Spinal cord (tissue), 10 donors: ENCODE data around the gene PLA2G4D. TPM values are rescaled to one million over a fixed set of nuclear protein-coding genes. Genes with fewer than 3 reads are reported as not detected.

ENCODE experiments used
- DNase-seq, 6 donors: peaks; one replicate each; pipeline versions ENCODE4 v3.0.0 to v3.0.0-alpha.2; 2013 to 2015; ENCODE audit warnings: low spot score in 6 of 6, low read depth in 4 of 6
- H3K27ac ChIP-seq: one replicate; pipeline ENCODE4 v1.5.1; 2013; ENCODE audit warnings: low read depth, low read length, control low read depth
- H3K27me3 ChIP-seq: one replicate; pipeline ENCODE4 v1.6.1; 2013; ENCODE audit warnings: low read length; ENCODE audit not compliant: control insufficient read depth, insufficient read depth
- H3K36me3 ChIP-seq: one replicate; pipeline ENCODE4 v1.6.1; 2013; ENCODE audit warnings: low read length; ENCODE audit not compliant: control insufficient read depth, insufficient read depth
- H3K4me1 ChIP-seq: one replicate; pipeline ENCODE4 v1.6.1; 2013; ENCODE audit warnings: low read length; ENCODE audit not compliant: control insufficient read depth, insufficient read depth
- H3K4me3 ChIP-seq: one replicate; pipeline ENCODE4 v1.5.1; 2013; ENCODE audit warnings: low read depth, low read length, control low read depth
- H3K9me3 ChIP-seq: one replicate; pipeline ENCODE4 v1.6.1; 2013; ENCODE audit warnings: low read length; ENCODE audit not compliant: control insufficient read depth, insufficient read depth
- WGBS: methylation state at CpG from one replicate; pipeline ENCODE4 v1.1.5; 2013; ENCODE audit warnings: missing lambda C conversion rate; ENCODE audit not compliant: insufficient coverage; 5-methylcytosine and 5-hydroxymethylcytosine counted together
- polyA plus RNA-seq, 2 donors: library from polyadenylated mRNA; unstranded; fragments of 120-200 nt; gene quantifications; one replicate each; pipeline ENCODE4 v1.2.1, GENCODE V29; 2013; ENCODE audit not compliant: insufficient read length in 2 of 2
- total RNA-seq, 2 donors: library from RNA; depleted of rRNA in 1 of 2; stranded (reverse); fragments of 120-200 nt in 1 of 2; fragments of >200 nt in 1 of 2; gene quantifications; one replicate each; pipeline versions ENCODE4 v1.2.3 to v1.2.4, GENCODE V29; 2013 to 2014
- donor health status: healthy.

Gene PLA2G4D
- total and polyA plus RNA-seq, 4 donors, result 0.06 to 0.26 (median 0.10) TPM

GRCh38 chr15:42059661-42060476 is 34.5 kb downstream of the PLA2G4D start:
- no peak overlapping the region for H3K27ac ChIP-seq
- DNase-seq, result peak in 2 of 6 donors; percentile 56 to 57
- H3K27me3 ChIP-seq, result peaks cover 2% of the 10 kb centered on the region
- H3K36me3 ChIP-seq, result no peaks in the 10 kb centered on the region
- H3K4me1 ChIP-seq, result peaks cover 6% of the 10 kb centered on the region
- WGBS, result 54% methylated on average over 12 of the region's 14 CpGs
- H3K4me3 ChIP-seq, result no peak overlapping the region
- no peaks in the 10 kb centered on the region for H3K9me3 ChIP-seq

- H3K9me3 ChIP-seq, result no peaks in the 10 kb centered on the region
- WGBS, result no CpG with 5 or more reads among the region's 3 CpGs
- no peak overlapping the region for H3K4me3 ChIP-seq
- H3K36me3 ChIP-seq, result no peaks in the 10 kb centered on the region
- peaks cover 2% of the 10 kb centered on the region for H3K27me3 ChIP-seq
- peaks cover 5% of the 10 kb centered on the region for H3K4me1 ChIP-seq
- no peak overlapping the region for H3K27ac ChIP-seq
- no peak for DNase-seq
Measured at GRCh38 chr15:42058791-42059190, 35.6 kb downstream of the PLA2G4D start.

- no peaks in the 10 kb centered on the region for H3K9me3 ChIP-seq
- no peak overlapping the region for H3K4me3 ChIP-seq
- WGBS, result 100% methylated on average over 1 of the region's 6 CpGs
- peaks cover 5% of the 10 kb centered on the region for H3K4me1 ChIP-seq
- no peak overlapping the region for H3K27ac ChIP-seq
- H3K36me3 ChIP-seq, result no peaks in the 10 kb centered on the region
- peaks cover 2% of the 10 kb centered on the region for H3K27me3 ChIP-seq
- DNase-seq, result no peak
Measured at GRCh38 chr15:42057799-42058646, 36.3 kb downstream of the PLA2G4D start.

- H3K4me3 ChIP-seq, result no peak overlapping the region
- no peaks in the 10 kb centered on the region for H3K36me3 ChIP-seq
- DNase-seq, result peak in 5 of 6 donors; percentile 36 to 91 (median 56)
- no peaks in the 10 kb centered on the region for H3K9me3 ChIP-seq
- WGBS, result 17% methylated on average over 35 of the region's 37 CpGs
- no peak overlapping the region for H3K27ac ChIP-seq
- H3K27me3 ChIP-seq, result peaks cover 2% of the 10 kb centered on the region
- H3K4me1 ChIP-seq, result peaks cover 5% of the 10 kb centered on the region
Measured at GRCh38 chr15:42056934-42057798, 37.2 kb downstream of the PLA2G4D start.

- no peak for DNase-seq
- no peak overlapping the region for H3K27ac ChIP-seq
Measured at GRCh38 chr15:42053914-42054313, 40.4 kb downstream of the PLA2G4D start.

GRCh38 chr15:42053010-42053409 is 41.4 kb downstream of the PLA2G4D start:
- Histone ChIP-seq H3K36me3 (no peaks in the 10 kb centered on the region), H3K27me3 (peaks cover 2% of the 10 kb centered on the region), H3K4me3 (no peak overlapping the region), H3K4me1 (peaks cover 5% of the 10 kb centered on the region), H3K9me3 (no peaks in the 10 kb centered on the region), H3K27ac (no peak overlapping the region)
- WGBS, result 77% methylated on average over 3 of the region's 4 CpGs
- no peak for DNase-seq

More at GRCh38 chr15:42053914-42054313, 40.4 kb downstream of the PLA2G4D start:
- Histone ChIP-seq H3K36me3 (no peaks in the 10 kb centered on the region), H3K27me3 (peaks cover 2% of the 10 kb centered on the region), H3K9me3 (no peaks in the 10 kb centered on the region), H3K4me1 (peaks cover 5% of the 10 kb centered on the region), H3K4me3 (no peak overlapping the region)
- WGBS, result 100% methylated on average over 1 of the region's 2 CpGs

- Histone ChIP-seq H3K4me3 (no peak overlapping the region), H3K27me3 (no peaks in the 10 kb centered on the region), H3K4me1 (no peaks in the 10 kb centered on the region), H3K9me3 (no peaks in the 10 kb centered on the region), H3K36me3 (no peaks in the 10 kb centered on the region), H3K27ac (no peak overlapping the region)
- DNase-seq, result peak in 2 of 6 donors; percentile 3 to 52
- 81% methylated on average over 10 of the region's 10 CpGs for WGBS
Measured at GRCh38 chr15:42050484-42051255, 43.7 kb downstream of the PLA2G4D start.

- no peaks in the 10 kb centered on the region for H3K36me3 ChIP-seq
- no peaks in the 10 kb centered on the region for H3K4me1 ChIP-seq
- no peaks in the 10 kb centered on the region for H3K9me3 ChIP-seq
- WGBS, result 92% methylated on average over 2 of the region's 8 CpGs
- DNase-seq, result no peak
- no peak overlapping the region for H3K27ac ChIP-seq
- no peak overlapping the region for H3K4me3 ChIP-seq
- H3K27me3 ChIP-seq, result no peaks in the 10 kb centered on the region
Measured at GRCh38 chr15:42048821-42049200, 45.6 kb downstream of the PLA2G4D start.
